ENCODE data around the gene TRIM28. TPM values are rescaled to one million over a fixed set of nuclear protein-coding genes. Genes with fewer than 3 reads are reported as not detected.

TRIM28 gene
- total and polyA plus RNA-seq, 4 donors, result 47.1 to 157 (median 84.2) TPM

GRCh38 chr19:58558623-58559274, 14.9 kb downstream of the TRIM28 start:
- no peaks in the 10 kb centered on the region for H3K27me3 ChIP-seq (ENCODE audit: control insufficient read depth in 4 of 4, insufficient read depth in 4 of 4, low read length in 3 of 4)
- peaks cover 34 to 70% (median 61%) of the 10 kb centered on the region in 4 donors for H3K4me1 ChIP-seq (ENCODE audit: control insufficient read depth in 4 of 4, insufficient read depth in 4 of 4, low read length in 3 of 4)
- under 1% methylated on average over 76 of the region's 76 CpGs for WGBS

More at GRCh38 chr19:58558623-58559274, 14.9 kb downstream of the TRIM28 start:
- peaks cover 0 to 7% (median 3%) of the 10 kb centered on the region in 4 donors for H3K36me3 ChIP-seq (ENCODE audit: control insufficient read depth in 4 of 4, insufficient read depth in 3 of 4, low read depth in 1 of 4, low read length in 3 of 4)
- H3K4me3 ChIP-seq (ENCODE audit: low read depth in 1 of 3, low read length in 3 of 3), result peak overlapping the region; percentile 54 to 78 (median 78)
- DNase-seq (ENCODE audit: low spot score), result peak; percentile 99
- peak overlapping the region; percentile 71 to 90 for H3K9ac ChIP-seq (ENCODE audit: low read depth in 1 of 2, low read length in 2 of 2)
- peak overlapping the region; percentile 87 to 100 for H3K27ac ChIP-seq (ENCODE audit: low read depth in 1 of 2, low read length in 2 of 2)
- TF ChIP-seq ZBTB33 (IDR thresholded peaks at IDR 0.05), result peak; percentile 33
- no peak for TF ChIP-seq JUND (IDR thresholded peaks at IDR 0.05)
- TF ChIP-seq GABPA (IDR thresholded peaks at IDR 0.05 in 1 of 2, conservative IDR thresholded peaks at IDR 0.05 in 1 of 2), result peak; percentile 82 to 90
- TF ChIP-seq CTCF (IDR thresholded peaks at IDR 0.05; ENCODE audit: low read depth, low read length, missing input control), result no peak
- peak; percentile 50 for TF ChIP-seq REST (IDR thresholded peaks at IDR 0.05)
- no peak for TF ChIP-seq SP1 (IDR thresholded peaks at IDR 0.05)
- TF ChIP-seq RXRA (IDR thresholded peaks at IDR 0.05), result no peak
- TF ChIP-seq YY1 (IDR thresholded peaks at IDR 0.05), result peak; percentile 100
- H3K9me3 ChIP-seq (ENCODE audit: control insufficient read depth in 4 of 4, low read length in 3 of 4), result no peaks in the 10 kb centered on the region
